Progenitor cell of endocrine pancreas (in vitro differentiated cells): ENCODE data around the gene FAM25A. TPM values are rescaled to one million over a fixed set of nuclear protein-coding genes. Genes with fewer than 3 reads are reported as not detected.
"Not testable (repeated sequence)": the region's sequence is repeated elsewhere in the genome, so short reads cannot be mapped to it uniquely, and the experiment has no call there.

Experiments
- DNase-seq: peaks from one replicate; pipeline ENCODE4 v3.0.0; 2021; ENCODE audit warnings: low spot score; ENCODE audit not compliant: unreplicated experiment
- H3K27ac Mint-ChIP-seq: 2 replicates; pipeline ENCODE4 v1.8.0; 2021; ENCODE audit warnings: mild to moderate bottlenecking, moderate library complexity, mixed read lengths
- H3K27me3 Mint-ChIP-seq: 2 replicates; pipeline ENCODE4 v1.8.0; 2021; ENCODE audit warnings: mixed read lengths
- H3K36me3 Mint-ChIP-seq: 2 replicates; pipeline ENCODE4 v1.8.0; 2022; ENCODE audit warnings: mixed read lengths; ENCODE audit not compliant: insufficient read depth
- H3K4me1 Mint-ChIP-seq: 2 replicates; pipeline ENCODE4 v1.8.0; 2021; ENCODE audit warnings: low read depth, mixed read lengths
- H3K4me3 Mint-ChIP-seq: 2 replicates; pipeline ENCODE4 v1.8.0; 2021; ENCODE audit warnings: low read depth, mild to moderate bottlenecking, moderate library complexity, mixed read lengths
- H3K9me3 Mint-ChIP-seq: 2 replicates; pipeline ENCODE4 v1.8.0; 2021; ENCODE audit warnings: low read depth, mixed read lengths
- long read RNA-seq: library from polyadenylated mRNA; unstranded; transcript quantifications from one replicate; pipeline ENCODE4 v2.0.0, GENCODE V29; 2020
- total RNA-seq: library from RNA; stranded (reverse); gene quantifications from 2 replicates; pipeline ENCODE4 v1.2.1, GENCODE V29; 2021
- TF ChIP-seq, protein P1 (sequence below): fragments of 200-600 bp; sonication (generic); IDR thresholded peaks from one replicate; pipeline ENCODE4 v1.5.0; 2021; ENCODE audit warnings: antibody characterized with exemption, mild to moderate bottlenecking; ENCODE audit not compliant: unreplicated experiment

The FAM25A gene
- total RNA-seq, result not detected in 2 replicates
- long read RNA-seq, result 0 reads

DNA sequence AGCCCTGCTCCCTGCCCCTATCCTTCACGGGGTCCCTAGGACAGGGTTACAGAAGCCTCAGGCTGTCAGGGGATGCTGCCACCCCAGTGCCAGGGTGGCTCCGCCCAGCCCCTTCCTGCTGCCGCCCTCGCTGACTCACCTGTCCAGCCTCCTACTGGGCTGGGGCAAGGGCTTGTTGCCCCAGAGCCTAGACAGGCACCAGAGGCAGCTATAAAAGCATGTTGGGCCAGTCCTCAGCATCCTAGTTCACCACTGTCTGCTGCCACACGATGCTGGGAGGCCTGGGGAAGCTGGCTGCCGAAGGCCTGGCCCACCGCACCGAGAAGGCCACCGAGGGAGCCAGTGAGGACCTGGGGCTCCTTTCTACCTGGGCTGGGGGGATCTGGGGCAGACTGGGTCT lies at the start of gene FAM25A:
Gene FAM25A (plus strand): TSS at position 239 of the 400 bp plus-strand sequence. CDS start 31 bp downstream, at position 270.
- not testable (repeated sequence) for H3K9me3 Mint-ChIP-seq, H3K36me3 Mint-ChIP-seq, DNase-seq, H3K4me1 Mint-ChIP-seq, H3K27ac Mint-ChIP-seq, H3K4me3 Mint-ChIP-seq, H3K27me3 Mint-ChIP-seq

DNA sequence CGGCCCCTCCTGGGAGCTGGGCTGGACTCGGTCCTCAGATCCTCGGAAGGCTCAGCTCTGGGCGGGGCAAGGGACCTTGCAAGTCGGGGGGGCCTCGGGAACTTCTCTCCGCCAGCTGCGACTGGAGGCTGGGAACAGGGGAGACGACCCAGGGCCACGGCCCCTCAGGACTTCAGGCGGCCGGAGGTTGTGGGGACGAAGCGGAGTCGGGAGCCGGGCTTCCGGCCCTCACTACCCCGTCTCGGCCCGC lies 49.2 kb upstream of the FAM25A start:
- DNase-seq, result no peak
- no peaks in the 10 kb centered on the region for H3K36me3 Mint-ChIP-seq
- no peak overlapping the region for H3K27ac Mint-ChIP-seq
- TF ChIP-seq, protein P1, sequence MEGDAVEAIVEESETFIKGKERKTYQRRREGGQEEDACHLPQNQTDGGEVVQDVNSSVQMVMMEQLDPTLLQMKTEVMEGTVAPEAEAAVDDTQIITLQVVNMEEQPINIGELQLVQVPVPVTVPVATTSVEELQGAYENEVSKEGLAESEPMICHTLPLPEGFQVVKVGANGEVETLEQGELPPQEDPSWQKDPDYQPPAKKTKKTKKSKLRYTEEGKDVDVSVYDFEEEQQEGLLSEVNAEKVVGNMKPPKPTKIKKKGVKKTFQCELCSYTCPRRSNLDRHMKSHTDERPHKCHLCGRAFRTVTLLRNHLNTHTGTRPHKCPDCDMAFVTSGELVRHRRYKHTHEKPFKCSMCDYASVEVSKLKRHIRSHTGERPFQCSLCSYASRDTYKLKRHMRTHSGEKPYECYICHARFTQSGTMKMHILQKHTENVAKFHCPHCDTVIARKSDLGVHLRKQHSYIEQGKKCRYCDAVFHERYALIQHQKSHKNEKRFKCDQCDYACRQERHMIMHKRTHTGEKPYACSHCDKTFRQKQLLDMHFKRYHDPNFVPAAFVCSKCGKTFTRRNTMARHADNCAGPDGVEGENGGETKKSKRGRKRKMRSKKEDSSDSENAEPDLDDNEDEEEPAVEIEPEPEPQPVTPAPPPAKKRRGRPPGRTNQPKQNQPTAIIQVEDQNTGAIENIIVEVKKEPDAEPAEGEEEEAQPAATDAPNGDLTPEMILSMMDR, result no peak
- no peaks in the 10 kb centered on the region for H3K9me3 Mint-ChIP-seq
- peaks cover 34% of the 10 kb centered on the region for H3K27me3 Mint-ChIP-seq
- peak overlapping the region; percentile 74 for H3K4me3 Mint-ChIP-seq
- H3K4me1 Mint-ChIP-seq, result peaks cover 25% of the 10 kb centered on the region

DNA sequence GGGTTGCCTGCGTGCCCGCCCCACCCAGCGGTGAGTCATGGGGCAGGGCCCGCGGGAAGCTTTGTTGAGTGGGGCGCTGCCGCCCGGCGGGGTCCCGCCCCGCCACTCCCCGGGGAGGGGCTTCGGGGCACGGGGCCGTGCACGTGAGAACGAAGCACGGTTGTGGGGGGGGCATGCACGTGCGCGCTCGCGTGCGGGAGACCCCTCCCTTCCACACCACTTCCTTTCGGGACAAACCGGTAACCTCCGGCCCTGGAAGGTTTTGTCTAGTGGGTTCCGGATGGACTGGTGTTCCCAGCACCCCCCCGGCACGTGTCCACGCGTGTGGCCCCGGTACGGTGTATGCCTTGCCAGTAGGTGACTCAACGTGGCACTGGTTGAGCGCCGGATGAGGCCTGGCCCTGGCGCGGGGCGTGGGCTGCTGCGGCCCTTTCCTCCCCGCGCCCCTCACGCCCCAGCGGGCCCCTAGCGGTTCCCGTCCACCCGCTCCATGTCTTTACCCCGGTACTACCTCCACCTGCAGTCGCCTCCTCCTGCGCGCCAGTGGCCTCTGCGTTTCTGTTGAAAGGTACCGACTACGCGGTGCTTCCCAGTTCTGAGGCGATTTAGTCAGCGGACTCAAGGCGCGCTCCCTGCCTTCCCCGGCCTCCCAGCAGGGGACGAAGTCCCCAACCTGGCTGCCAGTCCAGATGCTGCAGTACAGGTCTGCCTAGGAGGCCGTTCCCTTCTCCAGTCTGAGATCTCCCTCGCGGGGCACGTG lies 48.7 kb upstream of the FAM25A start:
- no peaks in the 10 kb centered on the region for H3K36me3 Mint-ChIP-seq
- peak; percentile 61 for DNase-seq
- H3K4me1 Mint-ChIP-seq, result peaks cover 23% of the 10 kb centered on the region
- no peaks in the 10 kb centered on the region for H3K9me3 Mint-ChIP-seq
- H3K27me3 Mint-ChIP-seq, result peaks cover 34% of the 10 kb centered on the region
- H3K4me3 Mint-ChIP-seq, result peak overlapping the region; percentile 86
- peak overlapping the region; percentile 98 for H3K27ac Mint-ChIP-seq
- TF ChIP-seq, protein P1, result peak; percentile 36

DNA sequence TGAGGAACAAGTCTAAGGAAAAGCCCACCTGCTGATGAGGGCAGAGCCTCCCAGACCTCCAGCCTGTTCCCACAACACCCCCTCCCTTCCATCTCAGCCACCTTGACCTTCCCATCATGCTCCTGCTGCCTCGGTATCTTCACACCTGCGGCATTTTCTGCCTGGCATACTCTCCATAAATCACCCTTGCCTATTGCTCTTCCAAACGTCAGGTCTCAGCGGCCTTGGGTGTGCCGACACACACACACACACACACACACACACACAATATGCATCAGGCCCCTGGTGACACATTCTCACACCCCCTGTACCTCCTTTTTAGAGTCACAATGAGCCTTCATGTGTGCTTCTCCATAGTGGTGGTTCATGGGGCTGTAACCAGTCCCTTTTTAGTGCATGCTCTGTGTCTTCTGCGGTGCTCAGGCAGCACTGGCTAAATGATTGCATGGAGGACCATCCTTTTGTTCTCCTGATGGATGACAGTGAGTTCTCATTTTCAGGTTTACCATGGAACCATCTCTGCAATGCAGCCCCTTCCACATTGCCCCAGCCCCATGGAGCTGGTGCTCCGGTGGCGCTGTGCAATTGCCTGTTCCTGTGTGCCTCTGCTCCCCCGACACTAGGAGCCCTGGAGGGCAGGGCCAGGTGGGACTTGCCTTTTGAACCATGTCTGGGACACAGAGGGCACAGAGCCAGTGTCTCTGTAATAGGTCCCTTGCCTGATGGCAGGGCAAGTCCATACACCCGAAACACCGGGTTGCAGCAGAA lies 47.3 kb upstream of the FAM25A start:
- H3K4me1 Mint-ChIP-seq, result peaks cover 17% of the 10 kb centered on the region
- no peak overlapping the region for H3K27ac Mint-ChIP-seq
- no peaks in the 10 kb centered on the region for H3K9me3 Mint-ChIP-seq
- peak overlapping the region; percentile 12 for H3K4me3 Mint-ChIP-seq
- H3K27me3 Mint-ChIP-seq, result peaks cover 34% of the 10 kb centered on the region
- TF ChIP-seq, protein P1, result no peak
- DNase-seq, result no peak
- no peaks in the 10 kb centered on the region for H3K36me3 Mint-ChIP-seq

DNA sequence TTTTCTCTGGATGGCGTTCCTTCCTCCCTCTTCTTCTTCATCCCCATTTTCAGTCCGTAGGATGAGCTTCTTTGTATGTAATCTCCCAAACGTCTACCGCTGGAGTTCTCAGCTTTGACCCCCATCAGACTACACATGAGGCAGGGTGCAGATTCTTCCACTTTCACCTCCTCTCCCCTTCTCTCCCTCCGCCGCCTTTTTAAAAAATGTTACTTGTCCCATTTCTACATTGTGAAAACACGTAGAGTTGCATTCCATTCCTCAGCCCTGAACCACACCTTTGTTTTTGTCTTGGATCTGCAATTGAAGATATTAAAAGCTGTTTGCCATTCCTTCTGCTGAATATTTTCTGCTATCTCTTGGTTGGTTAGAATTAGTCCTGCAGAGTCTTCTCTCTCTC lies 45.6 kb upstream of the FAM25A start:
- peak overlapping the region; percentile 33 for H3K27ac Mint-ChIP-seq
- H3K36me3 Mint-ChIP-seq, result no peaks in the 10 kb centered on the region
- no peaks in the 10 kb centered on the region for H3K9me3 Mint-ChIP-seq
- peaks cover 32% of the 10 kb centered on the region for H3K27me3 Mint-ChIP-seq
- TF ChIP-seq, protein P1, result no peak
- no peak overlapping the region for H3K4me3 Mint-ChIP-seq
- H3K4me1 Mint-ChIP-seq, result peaks cover 17% of the 10 kb centered on the region
- DNase-seq, result no peak
